ACHN (cell line): ENCODE data around the gene LDLRAD1.
"Not testable (repeated sequence)": the region's sequence is repeated elsewhere in the genome, so short reads cannot be mapped to it uniquely, and the experiment has no call there.

Experiments
- DNase-seq: peaks from one replicate; pipeline ENCODE4 v3.0.0-alpha.2; 2015
- in situ Hi-C: cut with HindIII; loops from 2 replicates; pipeline ENCODE4 v1.10.0; 2017; ENCODE audit warnings: low sequenced_read_pairs, low pct_ligation_motif_present, low pct_unique_long_range_greater_than_20kb

Gene LDLRAD1

GRCh38 chr1:54001591-54001990 is 16.4 kb downstream of the LDLRAD1 start:
- no peak for DNase-seq
- in situ Hi-C loops, result no loop called here

- in situ Hi-C loops, result no loop called here
- no peak for DNase-seq
These were observed 18.1 kb downstream of the LDLRAD1 start for GRCh38 chr1:53999920-54000319.

- in situ Hi-C loops, result no loop called here
These were observed 19.8 kb downstream of the LDLRAD1 start for GRCh38 chr1:53998223-53998622.

GRCh38 chr1:53995683-53996082 is 22.3 kb downstream of the LDLRAD1 start:
- in situ Hi-C loops, result no loop called here
- no peak for DNase-seq

More at GRCh38 chr1:53998223-53998622, 19.8 kb downstream of the LDLRAD1 start:
- DNase-seq, result no peak

GRCh38 chr1:53994516-53994915 is 23.5 kb downstream of the LDLRAD1 start:
- in situ Hi-C loops, DNase-seq: not testable (repeated sequence)

- DNase-seq, result no peak
- in situ Hi-C loops, result no loop called here
These were observed 25.7 kb downstream of the LDLRAD1 start for GRCh38 chr1:53992085-53992874.

- no peak for DNase-seq
- in situ Hi-C loops, result no loop called here
These were observed 30.1 kb downstream of the LDLRAD1 start for GRCh38 chr1:53987880-53988279.

- in situ Hi-C loops, result no loop called here
These were observed 31.5 kb downstream of the LDLRAD1 start for GRCh38 chr1:53986458-53986857.

GRCh38 chr1:53984726-53985125 is 33.3 kb downstream of the LDLRAD1 start:
- in situ Hi-C loops, result no loop called here
- no peak for DNase-seq

More at GRCh38 chr1:53986458-53986857, 31.5 kb downstream of the LDLRAD1 start:
- DNase-seq, result no peak

- in situ Hi-C loops, result no loop called here
- no peak for DNase-seq
These were observed 35.3 kb downstream of the LDLRAD1 start for GRCh38 chr1:53982763-53983104.

- in situ Hi-C loops, result no loop called here
- peak; percentile 42 for DNase-seq
These were observed 35.8 kb downstream of the LDLRAD1 start for GRCh38 chr1:53982034-53982762.

- in situ Hi-C loops, result no loop called here
- no peak for DNase-seq
These were observed 36.8 kb downstream of the LDLRAD1 start for GRCh38 chr1:53981220-53981619.

- in situ Hi-C loops, result no loop called here
- no peak for DNase-seq
These were observed 38.1 kb downstream of the LDLRAD1 start for GRCh38 chr1:53979712-53980450.

- DNase-seq, result no peak
- in situ Hi-C loops, result no loop called here
These were observed 42.1 kb downstream of the LDLRAD1 start for GRCh38 chr1:53975861-53976260.

- in situ Hi-C loops, result no loop called here
- no peak for DNase-seq
These were observed 46.3 kb downstream of the LDLRAD1 start for GRCh38 chr1:53971718-53972117.

GRCh38 chr1:53969323-53969722 is 48.7 kb downstream of the LDLRAD1 start:
- in situ Hi-C loops, DNase-seq: not testable (repeated sequence)

- in situ Hi-C loops, result no loop called here
- DNase-seq, result no peak
These were observed 49.9 kb downstream of the LDLRAD1 start for GRCh38 chr1:53968125-53968513.

- no peak for DNase-seq
- in situ Hi-C loops, result no loop called here
These were observed 50.4 kb downstream of the LDLRAD1 start for GRCh38 chr1:53967409-53968124.

- DNase-seq, result no peak
- in situ Hi-C loops, result no loop called here
These were observed 51.2 kb downstream of the LDLRAD1 start for GRCh38 chr1:53966794-53967193.
